ENCODE results near the gene AMPD2.

DNA sequence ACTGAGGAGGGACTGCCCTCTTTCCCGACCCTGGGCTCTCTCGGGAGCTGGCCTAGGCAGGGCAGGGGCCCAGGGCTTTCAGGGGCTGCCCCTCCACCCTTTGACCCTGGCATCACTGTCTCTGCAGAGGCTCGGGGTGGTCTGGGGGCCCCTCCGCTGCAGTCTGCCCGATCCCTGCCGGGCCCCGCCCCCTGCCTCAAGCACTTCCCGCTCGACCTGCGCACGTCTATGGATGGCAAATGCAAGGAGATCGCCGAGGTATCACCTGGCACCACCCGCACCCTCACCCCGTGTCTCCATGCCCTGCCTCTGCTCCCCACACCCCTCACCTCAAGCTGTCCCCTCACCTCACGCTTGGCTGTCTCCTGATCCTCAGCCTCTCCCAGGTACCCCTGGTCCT lies 5.5 kb downstream of the AMPD2 start:
- TF ChIP-seq, protein P1, sequence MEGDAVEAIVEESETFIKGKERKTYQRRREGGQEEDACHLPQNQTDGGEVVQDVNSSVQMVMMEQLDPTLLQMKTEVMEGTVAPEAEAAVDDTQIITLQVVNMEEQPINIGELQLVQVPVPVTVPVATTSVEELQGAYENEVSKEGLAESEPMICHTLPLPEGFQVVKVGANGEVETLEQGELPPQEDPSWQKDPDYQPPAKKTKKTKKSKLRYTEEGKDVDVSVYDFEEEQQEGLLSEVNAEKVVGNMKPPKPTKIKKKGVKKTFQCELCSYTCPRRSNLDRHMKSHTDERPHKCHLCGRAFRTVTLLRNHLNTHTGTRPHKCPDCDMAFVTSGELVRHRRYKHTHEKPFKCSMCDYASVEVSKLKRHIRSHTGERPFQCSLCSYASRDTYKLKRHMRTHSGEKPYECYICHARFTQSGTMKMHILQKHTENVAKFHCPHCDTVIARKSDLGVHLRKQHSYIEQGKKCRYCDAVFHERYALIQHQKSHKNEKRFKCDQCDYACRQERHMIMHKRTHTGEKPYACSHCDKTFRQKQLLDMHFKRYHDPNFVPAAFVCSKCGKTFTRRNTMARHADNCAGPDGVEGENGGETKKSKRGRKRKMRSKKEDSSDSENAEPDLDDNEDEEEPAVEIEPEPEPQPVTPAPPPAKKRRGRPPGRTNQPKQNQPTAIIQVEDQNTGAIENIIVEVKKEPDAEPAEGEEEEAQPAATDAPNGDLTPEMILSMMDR (IDR thresholded peaks at IDR 0.05) = no peak
- no peak for TF ChIP-seq EP300 (IDR thresholded peaks at IDR 0.05; ENCODE audit: low read depth)

Data from transverse colon (tissue), 3 donors.